ENCODE results near the gene RNU6-9.

Gene RNU6-9

GRCh38 chr19:892243-892893 is 916 bp upstream of the RNU6-9 start:
- H3K4me3 ChIP-seq (ENCODE audit: low read depth, low read length), result peak overlapping the region; percentile 79
- peak overlapping the region; percentile 42 for H3K27ac ChIP-seq
- no peak for DNase-seq
- in situ Hi-C loops (cut with HindIII; ENCODE audit: low pct_ligation_motif_present, low sequenced_read_pairs), result no loop called here
- no peaks in the 10 kb centered on the region for H3K27me3 ChIP-seq (replicated peaks)
- no peak for TF ChIP-seq CTCF (IDR thresholded peaks at IDR 0.05; ENCODE audit: low read depth, low read length, missing control alignments)
- H3K36me3 ChIP-seq (replicated peaks), result peaks cover 25% of the 10 kb centered on the region

GRCh38 chr19:896434-896833 is 3.1 kb downstream of the RNU6-9 start:
- Histone ChIP-seq H3K27me3 (replicated peaks) (no peaks in the 10 kb centered on the region), H3K36me3 (replicated peaks) (peaks cover 24% of the 10 kb centered on the region), H3K27ac (no peak overlapping the region), H3K4me3 (ENCODE audit: low read depth, low read length) (no peak overlapping the region)
- in situ Hi-C loops (cut with HindIII; ENCODE audit: low pct_ligation_motif_present, low sequenced_read_pairs), result no loop called here
- DNase-seq, result no peak
- no peak for TF ChIP-seq CTCF (IDR thresholded peaks at IDR 0.05; ENCODE audit: low read depth, low read length, missing control alignments)

DNA sequence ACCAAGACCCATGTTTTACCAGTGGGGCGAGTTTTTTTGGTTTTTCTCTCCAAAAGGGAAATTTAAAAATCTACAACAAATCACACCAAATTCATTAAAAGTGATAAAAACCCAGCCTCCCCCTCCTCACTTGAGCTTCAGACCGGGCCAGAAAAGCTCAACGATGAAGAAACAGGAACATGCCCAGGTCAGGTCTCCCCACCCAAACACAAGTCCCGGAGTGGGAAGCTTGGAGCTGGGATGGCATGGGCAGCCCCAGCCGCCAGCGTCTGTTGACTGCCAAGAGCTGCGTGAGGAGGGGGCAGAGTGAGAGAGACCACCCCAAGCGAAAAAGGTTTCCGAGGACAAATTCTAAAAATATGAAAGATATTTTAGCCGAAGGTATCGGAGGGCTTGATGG is 3.7 kb downstream of the RNU6-9 start:
- peaks cover 27% of the 10 kb centered on the region for H3K36me3 ChIP-seq (replicated peaks)
- no peaks in the 10 kb centered on the region for H3K27me3 ChIP-seq (replicated peaks)
- in situ Hi-C loops (cut with HindIII; ENCODE audit: low pct_ligation_motif_present, low sequenced_read_pairs), result no loop called here
- no peak overlapping the region for H3K4me3 ChIP-seq (ENCODE audit: low read depth, low read length)
- H3K27ac ChIP-seq, result no peak overlapping the region
- DNase-seq, result no peak
- TF ChIP-seq CTCF (IDR thresholded peaks at IDR 0.05; ENCODE audit: low read depth, low read length, missing control alignments), result no peak

DNA sequence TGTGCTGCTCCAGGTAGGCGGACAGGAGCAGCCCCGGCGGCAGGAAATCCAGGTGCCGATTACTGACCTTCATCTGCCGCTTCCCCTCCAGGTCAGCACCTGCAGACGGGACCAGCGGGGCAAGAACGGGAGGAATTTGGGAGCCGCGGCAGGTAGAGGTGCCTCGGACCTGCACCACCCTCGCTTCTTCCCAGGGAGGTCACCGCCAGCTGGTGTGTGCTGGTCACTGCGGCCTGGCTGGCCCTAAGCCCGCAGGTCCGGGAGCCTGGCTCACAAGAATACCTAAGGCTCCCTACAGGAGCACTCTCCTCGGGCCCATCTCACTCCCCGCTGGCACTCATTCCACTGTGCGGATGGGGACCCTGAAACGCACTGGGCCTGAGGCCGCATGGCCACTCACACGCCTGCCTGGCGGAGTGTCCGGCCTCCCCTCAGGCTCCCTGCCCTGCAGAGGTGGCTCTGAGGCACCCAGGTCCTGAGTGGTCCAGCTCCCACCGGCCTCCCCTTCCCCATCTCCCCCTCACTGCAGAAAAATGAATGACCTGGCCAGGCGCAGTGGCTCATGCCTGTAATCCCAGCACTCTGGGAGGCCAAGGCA is 4.3 kb downstream of the RNU6-9 start:
- Histone ChIP-seq H3K4me3 (ENCODE audit: low read depth, low read length) (no peak overlapping the region), H3K27me3 (replicated peaks) (no peaks in the 10 kb centered on the region), H3K27ac (no peak overlapping the region), H3K36me3 (replicated peaks) (peaks cover 27% of the 10 kb centered on the region)
- DNase-seq, result no peak
- peak; percentile 43 for TF ChIP-seq CTCF (IDR thresholded peaks at IDR 0.05; ENCODE audit: low read depth, low read length, missing control alignments)
- in situ Hi-C loops (cut with HindIII; ENCODE audit: low pct_ligation_motif_present, low sequenced_read_pairs), result no loop called here

GRCh38 chr19:898663-899062 is 5.4 kb downstream of the RNU6-9 start:
- H3K27me3 ChIP-seq (replicated peaks), result no peaks in the 10 kb centered on the region
- in situ Hi-C loops (cut with HindIII; ENCODE audit: low pct_ligation_motif_present, low sequenced_read_pairs), result no loop called here
- peaks cover 27% of the 10 kb centered on the region for H3K36me3 ChIP-seq (replicated peaks)
- DNase-seq, result no peak
- H3K4me3 ChIP-seq (ENCODE audit: low read depth, low read length), result no peak overlapping the region
- no peak for TF ChIP-seq CTCF (IDR thresholded peaks at IDR 0.05; ENCODE audit: low read depth, low read length, missing control alignments)
- no peak overlapping the region for H3K27ac ChIP-seq
